Skeletal muscle cell (primary cell): ENCODE results near the gene IGSF9B.
A peak's percentile ranks its signal among the peaks of the same experiment; 100 is the strongest.
"Not testable (repeated sequence)": the region's sequence is repeated elsewhere in the genome, so short reads cannot be mapped to it uniquely, and the experiment has no call there.

Source experiments
- DNase-seq: peaks from one replicate; pipeline ENCODE4 v3.0.0-alpha.2; 2010; ENCODE audit warnings: low read depth
- H3K4me3 ChIP-seq: 2 replicates; pipeline ENCODE4 v1.5.1; 2011; ENCODE audit warnings: low read depth, mild to moderate bottlenecking, control low read depth, low read length, moderate library complexity

IGSF9B gene, protein sequence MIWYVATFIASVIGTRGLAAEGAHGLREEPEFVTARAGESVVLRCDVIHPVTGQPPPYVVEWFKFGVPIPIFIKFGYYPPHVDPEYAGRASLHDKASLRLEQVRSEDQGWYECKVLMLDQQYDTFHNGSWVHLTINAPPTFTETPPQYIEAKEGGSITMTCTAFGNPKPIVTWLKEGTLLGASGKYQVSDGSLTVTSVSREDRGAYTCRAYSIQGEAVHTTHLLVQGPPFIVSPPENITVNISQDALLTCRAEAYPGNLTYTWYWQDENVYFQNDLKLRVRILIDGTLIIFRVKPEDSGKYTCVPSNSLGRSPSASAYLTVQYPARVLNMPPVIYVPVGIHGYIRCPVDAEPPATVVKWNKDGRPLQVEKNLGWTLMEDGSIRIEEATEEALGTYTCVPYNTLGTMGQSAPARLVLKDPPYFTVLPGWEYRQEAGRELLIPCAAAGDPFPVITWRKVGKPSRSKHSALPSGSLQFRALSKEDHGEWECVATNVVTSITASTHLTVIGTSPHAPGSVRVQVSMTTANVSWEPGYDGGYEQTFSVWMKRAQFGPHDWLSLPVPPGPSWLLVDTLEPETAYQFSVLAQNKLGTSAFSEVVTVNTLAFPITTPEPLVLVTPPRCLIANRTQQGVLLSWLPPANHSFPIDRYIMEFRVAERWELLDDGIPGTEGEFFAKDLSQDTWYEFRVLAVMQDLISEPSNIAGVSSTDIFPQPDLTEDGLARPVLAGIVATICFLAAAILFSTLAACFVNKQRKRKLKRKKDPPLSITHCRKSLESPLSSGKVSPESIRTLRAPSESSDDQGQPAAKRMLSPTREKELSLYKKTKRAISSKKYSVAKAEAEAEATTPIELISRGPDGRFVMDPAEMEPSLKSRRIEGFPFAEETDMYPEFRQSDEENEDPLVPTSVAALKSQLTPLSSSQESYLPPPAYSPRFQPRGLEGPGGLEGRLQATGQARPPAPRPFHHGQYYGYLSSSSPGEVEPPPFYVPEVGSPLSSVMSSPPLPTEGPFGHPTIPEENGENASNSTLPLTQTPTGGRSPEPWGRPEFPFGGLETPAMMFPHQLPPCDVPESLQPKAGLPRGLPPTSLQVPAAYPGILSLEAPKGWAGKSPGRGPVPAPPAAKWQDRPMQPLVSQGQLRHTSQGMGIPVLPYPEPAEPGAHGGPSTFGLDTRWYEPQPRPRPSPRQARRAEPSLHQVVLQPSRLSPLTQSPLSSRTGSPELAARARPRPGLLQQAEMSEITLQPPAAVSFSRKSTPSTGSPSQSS (N-terminal part only)

DNA sequence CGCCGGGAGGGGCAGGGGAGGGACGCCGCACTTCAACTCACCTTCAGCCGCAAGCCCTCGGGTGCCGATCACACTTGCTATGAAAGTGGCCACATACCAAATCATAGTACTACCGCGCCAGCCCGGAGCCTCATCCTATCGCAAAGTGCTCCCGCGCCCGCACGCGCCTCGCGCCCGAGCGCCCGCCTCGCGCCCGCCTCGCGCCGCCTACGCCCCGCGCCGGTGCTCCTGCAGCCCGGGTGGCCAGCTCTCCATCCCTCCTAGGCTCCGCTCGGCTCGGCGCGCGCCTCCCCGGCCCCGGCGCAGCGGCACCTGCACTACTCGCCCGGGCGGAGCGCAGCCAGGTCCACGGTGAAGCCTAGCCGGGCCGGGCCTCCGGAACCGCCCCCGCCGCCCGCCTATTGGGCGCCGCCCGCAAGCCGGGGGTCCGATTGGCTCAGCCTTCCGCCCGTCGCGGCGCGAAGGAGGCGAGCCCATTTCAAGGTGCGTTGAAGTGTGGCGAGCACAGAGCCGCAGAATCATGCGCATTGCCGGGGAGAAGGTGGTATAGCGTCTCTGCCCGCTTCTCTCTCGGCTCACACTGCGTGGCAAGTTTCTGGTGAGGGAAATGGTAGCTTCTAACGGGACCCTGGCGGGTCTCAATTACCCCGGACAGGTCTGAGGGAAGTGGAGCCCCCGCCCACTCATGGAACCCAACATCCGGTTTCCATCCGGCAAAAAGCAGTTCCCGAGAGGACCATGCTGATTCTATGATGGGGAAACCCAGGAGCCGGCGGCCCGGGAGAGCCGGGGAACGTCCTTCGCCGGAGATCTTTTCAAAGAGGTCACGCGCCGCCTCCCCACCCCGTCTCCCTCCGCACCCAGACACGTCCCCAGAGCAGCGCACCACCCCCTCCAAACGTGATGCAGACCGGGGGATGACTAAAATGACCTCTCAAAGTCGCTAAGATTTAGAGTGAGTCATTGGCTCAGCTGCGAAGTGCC, at the start of gene IGSF9B:
Gene IGSF9B (minus strand): TSS at position 319 of the 984 bp plus-strand sequence. CDS start 214 bp downstream, at position 105.
- peak within 1 kb of the TSS; percentile 48 for H3K4me3 ChIP-seq
- DNase-seq: peak; percentile 14

DNA sequence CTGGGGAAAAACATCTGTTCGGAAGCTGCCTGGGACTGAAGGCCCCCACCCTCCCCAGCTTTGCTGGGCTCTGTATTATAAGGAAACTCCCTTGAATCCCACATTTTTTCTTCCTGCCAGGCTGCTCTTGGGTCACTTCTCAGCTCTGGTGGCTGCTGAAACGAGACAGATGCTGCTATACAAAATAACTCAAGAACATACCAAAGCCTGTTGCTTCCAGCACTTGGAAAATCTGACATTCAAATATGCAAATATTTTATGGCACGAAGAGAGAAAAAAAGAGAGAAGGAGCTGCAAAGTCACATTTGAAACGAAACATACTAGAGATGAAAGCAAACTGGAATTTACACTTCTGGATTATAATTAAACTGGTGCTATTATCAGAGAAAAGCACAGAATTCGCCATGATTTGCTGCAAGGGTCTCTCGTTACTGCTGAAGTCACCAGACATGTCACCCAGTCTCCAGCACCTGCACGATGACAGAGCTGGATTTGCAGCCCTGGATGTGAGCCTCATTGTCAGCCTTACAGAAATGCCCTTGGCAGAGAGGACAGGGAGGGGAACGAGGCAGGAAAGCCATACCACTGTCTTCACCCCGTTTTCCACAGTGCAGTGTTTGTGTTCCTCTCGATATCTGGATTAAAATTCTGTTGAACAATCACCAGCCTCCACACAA, 47.9 kb upstream of the IGSF9B start:
- no peak for DNase-seq
- no peak overlapping the region for H3K4me3 ChIP-seq

DNA sequence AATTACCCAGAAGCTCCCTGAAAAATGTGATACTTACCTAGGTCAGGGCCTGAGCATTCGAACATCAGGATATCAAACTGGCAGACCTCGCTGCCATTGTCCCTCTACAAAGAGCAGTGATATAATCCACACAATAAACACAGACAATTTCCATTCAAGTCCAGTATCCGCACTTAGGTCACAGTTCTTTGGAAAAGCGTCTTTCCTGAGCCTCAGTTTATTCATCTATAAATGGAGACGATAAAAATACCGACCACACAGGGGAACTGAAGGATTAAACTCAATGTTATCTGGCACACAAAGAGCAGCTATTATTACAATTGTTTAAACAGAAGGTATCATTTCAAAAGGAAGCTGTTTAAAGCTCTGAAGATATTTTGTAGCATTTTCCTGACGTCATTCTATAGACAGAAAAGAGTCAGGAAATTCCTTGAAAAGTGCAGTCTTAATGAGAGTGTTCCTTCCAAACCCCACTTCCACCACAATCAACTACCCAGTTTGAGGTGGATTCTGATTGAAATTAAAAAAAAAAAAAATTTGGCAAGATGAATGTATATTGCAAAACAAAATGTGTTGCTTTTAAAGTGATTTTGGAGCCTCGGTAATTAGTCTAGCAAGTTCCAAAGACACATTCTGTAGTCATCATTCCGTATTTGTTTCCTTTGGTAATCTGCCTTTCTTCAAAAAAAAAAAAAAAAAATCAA, 47.2 kb upstream of the IGSF9B start:
- DNase-seq: no peak
- H3K4me3 ChIP-seq: no peak overlapping the region

DNA sequence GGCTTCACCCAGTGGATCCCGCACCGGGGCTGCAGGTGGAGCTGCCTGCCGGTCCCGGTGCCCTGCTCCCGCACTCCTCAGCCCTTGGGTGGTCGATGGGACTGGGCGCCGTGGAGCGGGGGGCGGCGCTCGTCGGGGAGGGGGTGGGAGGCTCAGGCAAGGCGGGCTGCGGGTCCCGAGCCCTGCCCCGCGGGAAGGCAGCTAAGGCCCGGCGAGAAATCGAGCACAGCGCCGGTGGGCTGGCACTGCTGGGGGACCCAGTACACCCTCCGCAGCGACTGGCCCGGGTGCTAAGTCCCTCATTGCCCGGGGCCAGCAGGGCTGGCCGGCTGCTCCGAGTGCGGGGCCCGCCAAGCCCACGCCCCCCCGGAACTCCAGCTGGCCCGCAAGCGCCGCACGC, 46.1 kb upstream of the IGSF9B start:
- DNase-seq, H3K4me3 ChIP-seq: not testable (repeated sequence)

DNA sequence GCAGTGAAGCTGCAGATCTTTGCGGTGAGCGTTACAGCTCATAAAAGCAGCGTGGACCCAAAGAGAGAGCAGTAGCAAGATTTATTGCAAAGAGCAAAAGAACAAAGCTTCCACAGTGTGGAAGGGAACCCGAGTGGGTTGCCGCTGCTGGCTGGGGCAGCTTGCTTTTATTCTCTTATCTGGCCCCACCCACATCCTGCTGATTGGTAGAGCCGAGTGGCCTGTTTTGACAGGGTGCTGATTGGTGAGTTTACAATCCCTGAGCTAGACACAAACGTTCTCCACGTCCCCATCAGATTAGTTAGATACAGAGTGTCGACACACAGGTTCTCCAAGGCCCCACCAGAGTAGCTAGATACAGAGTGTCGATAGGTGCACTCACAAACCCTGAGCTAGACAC, 45.6 kb upstream of the IGSF9B start:
- DNase-seq, H3K4me3 ChIP-seq: not testable (repeated sequence)

DNA sequence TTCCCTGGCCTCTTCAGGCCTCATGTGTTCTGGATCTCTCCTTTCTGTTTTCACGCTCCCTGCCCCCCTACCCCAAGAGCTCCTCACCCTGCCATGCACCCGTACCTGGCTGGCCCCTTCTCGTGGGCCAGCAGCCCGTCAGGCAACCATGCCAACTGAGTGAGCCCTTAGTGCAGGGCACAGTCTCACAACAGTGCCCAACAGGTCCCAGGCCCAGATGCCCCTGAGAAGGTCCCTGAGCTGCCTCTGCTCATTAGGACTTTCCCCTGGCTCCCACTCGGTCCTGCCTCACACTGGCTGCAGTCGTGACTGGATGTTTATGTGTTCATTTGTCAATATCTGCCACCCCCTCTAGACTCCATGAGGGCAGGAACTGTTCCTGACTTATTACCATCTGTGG, 44.8 kb upstream of the IGSF9B start:
- H3K4me3 ChIP-seq: no peak overlapping the region
- no peak for DNase-seq

DNA sequence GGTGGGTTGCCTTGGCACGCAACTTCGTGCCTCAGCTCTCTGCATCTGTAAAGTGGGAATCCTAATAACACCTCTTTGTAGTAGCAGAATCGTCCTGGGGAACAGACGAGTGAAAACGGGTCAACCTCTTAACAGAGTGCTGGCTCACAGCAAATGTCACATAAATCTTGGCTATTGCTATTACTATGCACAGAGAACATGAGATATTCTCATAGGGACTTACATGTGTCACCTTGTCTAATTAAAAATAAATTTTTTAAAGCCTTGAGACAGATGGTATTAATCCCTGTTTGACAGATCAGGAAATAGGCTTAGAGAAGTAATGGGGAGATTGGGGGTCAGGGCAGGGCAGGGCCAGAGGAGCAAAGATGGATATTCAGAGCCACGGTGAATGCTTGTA, 44.3 kb upstream of the IGSF9B start:
- H3K4me3 ChIP-seq: no peak overlapping the region

DNA sequence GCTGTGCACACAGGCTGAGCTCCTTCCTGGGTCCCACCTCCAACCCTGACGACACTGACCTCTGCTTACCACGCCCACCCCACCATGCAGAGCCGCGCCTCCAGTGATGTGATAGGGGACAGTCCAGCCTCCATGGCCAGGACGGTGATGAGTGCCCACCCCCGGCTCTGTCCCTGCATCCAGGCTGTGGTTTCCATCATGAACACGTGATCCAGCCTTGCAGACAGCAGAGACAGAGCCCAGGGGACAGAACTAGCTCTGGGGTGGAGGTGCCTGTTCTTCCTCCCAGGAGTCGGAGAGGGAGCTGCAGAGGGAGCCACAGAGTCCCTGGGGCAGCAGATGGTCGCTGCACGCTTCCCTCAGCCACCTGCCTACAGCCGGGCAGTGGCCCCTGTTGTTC, 42.6 kb upstream of the IGSF9B start:
- DNase-seq: no peak
- H3K4me3 ChIP-seq: no peak overlapping the region

More for the DNA sequence above, 44.3 kb upstream of the IGSF9B start:
- no peak for DNase-seq

DNA sequence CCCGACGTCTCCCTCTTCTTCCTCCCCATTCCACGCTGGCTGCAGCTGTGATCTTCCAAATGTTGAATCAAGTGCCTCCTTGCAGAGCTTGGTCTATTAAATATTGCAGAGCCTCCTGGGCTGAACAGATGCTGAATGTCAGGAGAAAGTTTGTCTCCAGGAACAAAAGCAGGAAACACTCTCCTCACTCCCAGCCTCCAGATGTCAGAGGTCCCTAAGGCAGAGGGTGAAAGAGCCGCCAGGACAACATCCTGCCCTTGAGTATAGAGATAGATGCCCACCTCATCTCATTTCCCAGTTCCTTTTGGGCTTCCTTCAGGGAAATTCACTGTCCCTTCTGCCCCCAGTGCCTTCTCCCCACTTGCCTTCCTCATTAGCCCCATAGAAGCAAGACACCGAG, 40.8 kb upstream of the IGSF9B start:
- DNase-seq: no peak
- no peak overlapping the region for H3K4me3 ChIP-seq

DNA sequence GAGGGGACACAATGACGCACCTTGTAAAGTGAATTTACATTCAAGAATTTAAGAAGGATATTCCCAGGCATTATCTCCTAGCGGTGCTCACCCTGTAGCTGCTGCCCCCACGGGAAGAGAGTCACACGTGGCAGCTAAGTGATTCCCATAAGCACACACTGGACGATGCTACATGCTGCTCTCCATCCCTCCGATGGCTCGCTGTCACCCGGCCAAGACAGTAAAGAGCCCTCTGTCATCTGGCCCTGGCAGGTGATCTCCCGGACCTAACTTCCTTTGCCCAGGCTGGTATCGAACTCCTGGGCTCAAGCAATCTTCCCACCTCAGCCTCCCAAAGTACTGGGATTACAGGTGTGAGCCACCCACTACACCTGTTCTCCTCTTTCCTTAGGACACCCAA, 39.9 kb upstream of the IGSF9B start:
- DNase-seq: no peak
- no peak overlapping the region for H3K4me3 ChIP-seq

DNA sequence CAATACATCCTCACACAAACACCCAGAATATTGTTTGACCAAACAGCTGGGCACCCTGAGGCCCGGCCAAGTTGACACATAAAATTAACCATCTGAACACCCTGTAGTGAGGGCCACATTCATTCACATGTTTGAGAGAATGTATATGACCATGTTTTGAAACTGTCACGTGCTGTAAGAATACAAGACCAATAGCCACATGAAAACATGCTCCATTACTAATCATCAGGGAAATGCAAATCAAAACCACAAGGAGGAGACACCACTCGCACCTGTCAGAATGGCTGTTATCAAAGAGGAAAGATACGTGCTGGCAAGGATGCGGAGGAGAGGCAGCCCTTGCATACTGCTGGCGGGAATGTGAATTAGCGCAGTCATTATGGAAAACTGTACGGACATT, 38.3 kb upstream of the IGSF9B start:
- H3K4me3 ChIP-seq: no peak overlapping the region
- DNase-seq: no peak

DNA sequence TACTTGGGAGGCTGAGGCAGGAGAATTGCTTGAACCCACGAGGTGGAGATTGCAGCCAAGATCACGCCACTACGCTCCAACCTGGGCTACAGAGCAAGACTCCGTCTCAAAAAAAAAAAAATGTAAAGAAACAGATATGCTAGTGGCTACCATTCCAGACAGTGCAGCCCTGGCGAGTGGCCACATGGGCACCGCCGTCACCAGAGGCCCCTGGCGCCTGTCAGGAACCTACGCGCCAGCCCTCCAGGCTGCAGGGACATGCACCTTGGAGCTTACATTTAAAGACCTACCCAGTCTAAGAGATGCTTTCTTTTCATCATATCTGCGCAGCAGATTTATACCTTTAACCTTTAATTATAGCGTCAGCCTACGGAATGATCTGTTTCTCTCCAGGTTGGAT, 37.2 kb upstream of the IGSF9B start:
- H3K4me3 ChIP-seq: no peak overlapping the region
- no peak for DNase-seq

DNA sequence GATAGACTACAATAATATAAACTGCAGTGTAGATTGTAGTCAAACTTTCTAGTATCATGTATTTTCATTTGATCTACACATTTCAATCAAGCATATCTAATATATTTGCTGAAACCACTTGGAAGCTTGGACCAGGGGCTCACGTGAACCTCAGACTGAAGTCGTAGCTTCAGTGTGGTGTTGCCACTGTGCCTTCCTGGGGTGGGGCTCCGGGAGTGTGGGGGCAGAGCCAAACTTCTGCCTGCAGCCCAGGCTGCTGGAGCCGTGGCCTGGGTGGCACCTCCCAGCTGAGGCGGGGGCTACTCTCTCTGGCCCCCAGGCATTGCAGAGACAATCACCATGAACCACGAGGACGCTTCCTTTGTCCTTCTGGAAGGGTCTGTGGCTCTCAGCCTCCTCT, 36.3 kb upstream of the IGSF9B start:
- no peak for DNase-seq
- H3K4me3 ChIP-seq: no peak overlapping the region

DNA sequence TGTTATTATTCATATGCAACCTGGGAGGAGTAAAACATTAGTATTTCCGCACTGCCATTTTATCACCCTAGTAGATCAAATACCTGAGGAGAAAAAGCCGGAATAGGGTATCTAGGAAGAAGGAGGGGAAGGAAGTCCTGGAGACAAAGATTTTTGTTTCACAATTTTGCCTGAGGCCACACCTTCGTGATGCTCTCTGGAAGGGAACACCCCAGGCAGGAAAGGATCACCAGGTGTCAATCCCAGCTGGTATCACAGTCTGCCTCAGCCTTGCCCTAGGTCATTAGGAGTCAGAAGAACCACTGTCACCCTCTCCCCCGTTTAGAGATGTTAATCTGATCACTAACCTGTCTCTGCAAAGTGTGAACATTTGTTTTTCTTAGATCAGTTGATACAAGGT, 35.4 kb upstream of the IGSF9B start:
- DNase-seq: no peak
- H3K4me3 ChIP-seq: no peak overlapping the region

DNA sequence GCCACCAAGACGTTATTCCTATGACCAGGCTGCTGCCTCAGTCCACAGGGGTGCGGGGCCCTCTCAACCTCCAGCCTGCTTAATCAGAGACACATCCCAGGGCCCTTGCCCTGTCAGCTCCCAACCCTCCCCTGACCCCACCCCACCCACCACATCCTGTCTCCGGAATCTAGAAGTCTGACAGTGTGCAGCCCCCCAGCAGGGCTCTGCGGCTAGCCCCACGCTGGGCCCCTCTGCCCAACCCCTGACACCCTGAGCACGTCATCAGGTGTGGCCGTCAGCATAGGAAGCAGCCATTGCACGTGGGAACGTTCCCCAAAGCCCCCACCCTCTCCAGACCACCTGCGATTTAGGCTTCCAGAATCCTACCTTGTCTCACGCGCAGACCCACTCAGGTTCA, 34.3 kb upstream of the IGSF9B start:
- no peak overlapping the region for H3K4me3 ChIP-seq
- DNase-seq: no peak

DNA sequence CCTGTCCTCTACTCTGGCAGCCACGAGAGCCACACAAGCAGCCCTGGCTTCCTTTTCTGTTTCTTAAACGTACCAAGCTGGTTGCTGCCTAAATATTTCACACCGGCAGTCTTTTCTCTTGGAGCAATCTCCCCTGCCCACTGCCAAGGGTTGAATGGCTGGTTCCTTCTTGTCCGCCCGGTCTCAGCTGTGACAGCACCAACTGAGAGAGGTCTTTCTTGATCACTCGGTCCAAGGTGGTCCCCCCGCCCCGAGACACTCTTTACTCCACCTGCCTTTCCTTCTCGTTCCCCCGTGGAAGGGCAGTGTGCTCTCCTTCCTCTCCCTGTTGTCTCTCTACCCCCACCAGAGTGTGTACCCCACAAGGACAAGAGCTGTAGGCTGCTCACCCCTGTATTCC, 33.7 kb upstream of the IGSF9B start:
- H3K4me3 ChIP-seq: no peak overlapping the region
- DNase-seq: no peak

DNA sequence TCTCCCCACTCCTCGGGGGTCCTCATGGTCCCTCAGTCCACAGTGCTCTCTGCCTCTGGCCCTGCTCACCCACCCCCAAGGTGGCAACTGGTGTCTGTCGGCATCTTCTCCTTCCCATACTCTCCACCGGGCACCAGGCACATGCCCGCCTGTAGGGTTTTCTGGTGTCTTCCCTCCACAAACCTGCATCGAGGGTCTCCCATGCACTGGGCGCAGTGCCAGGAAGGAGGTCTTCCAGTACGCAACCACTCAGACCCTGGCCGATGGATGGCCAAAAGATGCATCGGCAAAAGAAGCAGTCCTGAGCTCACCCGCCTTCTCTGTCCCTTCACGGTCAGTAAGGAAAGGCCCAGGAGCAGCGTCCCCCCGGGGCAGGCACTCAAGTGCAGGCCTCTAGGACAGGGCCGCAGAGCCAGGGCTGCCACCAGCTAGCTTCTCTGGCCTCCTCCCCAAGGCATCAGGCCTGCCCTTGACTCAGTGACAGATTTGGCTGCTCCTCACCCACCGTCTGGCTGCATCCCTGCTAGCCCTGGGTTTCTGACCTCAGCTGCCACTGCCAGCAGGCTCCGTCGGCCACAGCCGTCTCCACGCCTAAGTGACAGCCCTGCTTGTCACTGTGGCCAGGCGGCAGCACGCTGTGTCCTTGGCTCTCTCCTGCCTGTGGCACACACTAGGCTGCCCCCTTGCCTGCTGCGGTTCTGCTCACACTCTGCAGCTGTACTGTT, 32.1 kb upstream of the IGSF9B start:
- DNase-seq: no peak

More for the DNA sequence above, 32.1 kb upstream of the IGSF9B start:
- H3K4me3 ChIP-seq: no peak overlapping the region
